Prostate gland (tissue), 2 donors: ENCODE measurements around the gene NUAK2. TPM values are rescaled to one million over a fixed set of nuclear protein-coding genes. Genes with fewer than 3 reads are reported as not detected.

ENCODE experiments used
- DNase-seq: peaks from one replicate; pipeline ENCODE4 v3.0.0-alpha.2; 2019; ENCODE audit warnings: low spot score
- H3K27ac ChIP-seq, 2 donors: fragments of 200-600 bp; sonication (generic); 2 replicates each; pipeline ENCODE4 v1.5.1; 2017 to 2019
- H3K27me3 ChIP-seq: fragments of 200-600 bp; sonication (generic); replicated peaks from 2 replicates; pipeline ENCODE4 v1.5.1; 2019; ENCODE audit not compliant: insufficient read depth
- H3K36me3 ChIP-seq, 2 donors: fragments of 200-600 bp; sonication (generic); 1 replicate in 1 of 2; 2 replicates in 1 of 2; pipeline versions ENCODE4 v1.5.1 to v1.8.1; 2017 to 2019
- H3K4me1 ChIP-seq: fragments of 200-600 bp; sonication (generic); replicated peaks from 2 replicates; pipeline ENCODE4 v1.5.1; 2019
- H3K4me3 ChIP-seq, 2 donors: fragments of 200-600 bp; sonication (generic); 2 replicates each; pipeline ENCODE4 v1.5.1; 2017 to 2019
- H3K9me3 ChIP-seq: fragments of 200-600 bp; sonication (generic); 2 replicates; pipeline ENCODE4 v1.5.1; 2017
- POLR2A ChIP-seq: fragments of 450-650 bp; IDR thresholded peaks from one replicate; pipeline ENCODE4 v1.6.1; 2016; ENCODE audit warnings: antibody characterized with exemption, mild to moderate bottlenecking
- POLR2AphosphoS5 ChIP-seq: sonication (generic); formaldehyde crosslinking; IDR thresholded peaks from one replicate; pipeline ENCODE4 v1.6.1; 2017; ENCODE audit warnings: antibody characterized with exemption
- WGBS: methylation state at CpG from one replicate; pipeline ENCODE4 v1.1.5; 2018; 5-methylcytosine and 5-hydroxymethylcytosine counted together
- intact Hi-C: fragments of 100-400 bp; cut with DNase I; formaldehyde crosslinking; loops from one replicate; pipeline ENCODE4 v1.14.2; 2022
- total RNA-seq, 2 donors: library from RNA; depleted of rRNA; stranded (reverse); fragments of >200 nt; gene quantifications; one replicate each; pipeline ENCODE4 v1.1.0, GENCODE V29; 2016
- TF ChIP-seq, protein P1 (sequence below), 4 experiments: fragments of 200-600 bp in 2 of 4; fragments of 450-650 bp in 2 of 4; sonication (generic) in 2 of 4; IDR thresholded peaks; 1 replicate in 3 of 4; 2 replicates in 1 of 4; pipeline ENCODE4 v1.5.1; 2016 to 2019; ENCODE audit warnings: antibody characterized with exemption in 4 of 4, mild to moderate bottlenecking in 2 of 4, moderate library complexity in 2 of 4

The NUAK2 gene
- total RNA-seq, 2 donors from 2014 or later: 3.7 to 20.0 TPM

- no peaks in the 10 kb centered on the region for H3K9me3 ChIP-seq
- WGBS: 82% methylated on average over 4 of the region's 4 CpGs
- no peak overlapping the region for H3K4me3 ChIP-seq
- TF ChIP-seq, protein P1, sequence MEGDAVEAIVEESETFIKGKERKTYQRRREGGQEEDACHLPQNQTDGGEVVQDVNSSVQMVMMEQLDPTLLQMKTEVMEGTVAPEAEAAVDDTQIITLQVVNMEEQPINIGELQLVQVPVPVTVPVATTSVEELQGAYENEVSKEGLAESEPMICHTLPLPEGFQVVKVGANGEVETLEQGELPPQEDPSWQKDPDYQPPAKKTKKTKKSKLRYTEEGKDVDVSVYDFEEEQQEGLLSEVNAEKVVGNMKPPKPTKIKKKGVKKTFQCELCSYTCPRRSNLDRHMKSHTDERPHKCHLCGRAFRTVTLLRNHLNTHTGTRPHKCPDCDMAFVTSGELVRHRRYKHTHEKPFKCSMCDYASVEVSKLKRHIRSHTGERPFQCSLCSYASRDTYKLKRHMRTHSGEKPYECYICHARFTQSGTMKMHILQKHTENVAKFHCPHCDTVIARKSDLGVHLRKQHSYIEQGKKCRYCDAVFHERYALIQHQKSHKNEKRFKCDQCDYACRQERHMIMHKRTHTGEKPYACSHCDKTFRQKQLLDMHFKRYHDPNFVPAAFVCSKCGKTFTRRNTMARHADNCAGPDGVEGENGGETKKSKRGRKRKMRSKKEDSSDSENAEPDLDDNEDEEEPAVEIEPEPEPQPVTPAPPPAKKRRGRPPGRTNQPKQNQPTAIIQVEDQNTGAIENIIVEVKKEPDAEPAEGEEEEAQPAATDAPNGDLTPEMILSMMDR (IDR thresholded peaks at IDR 0.05): no peak
- TF ChIP-seq POLR2A (no peak), POLR2AphosphoS5 (no peak)
- H3K36me3 ChIP-seq: no peaks in the 10 kb centered on the region
- no peak overlapping the region for H3K27ac ChIP-seq
- H3K27me3 ChIP-seq: no peaks in the 10 kb centered on the region
- intact Hi-C loops: no loop called here
- H3K4me1 ChIP-seq: no peaks in the 10 kb centered on the region
- no peak for DNase-seq
Observed at GRCh38 chr1:205360891-205361290, 39.3 kb upstream of the NUAK2 start.

- intact Hi-C loops: loop anchor here (10.0 kb wide), 1 partner anchor 165 kb away; no protein-coding TSS in a partner anchor
- Histone ChIP-seq H3K9me3 (no peaks in the 10 kb centered on the region), H3K36me3 (no peaks in the 10 kb centered on the region), H3K4me1 (no peaks in the 10 kb centered on the region), H3K27ac (no peak overlapping the region), H3K4me3 (no peak overlapping the region), H3K27me3 (no peaks in the 10 kb centered on the region)
- TF ChIP-seq, protein P1 (IDR thresholded peaks at IDR 0.05): no peak
- no peak for DNase-seq
- 48% methylated on average over 11 of the region's 11 CpGs for WGBS
Observed at GRCh38 chr1:205359771-205360565, 38.4 kb upstream of the NUAK2 start.

DNA sequence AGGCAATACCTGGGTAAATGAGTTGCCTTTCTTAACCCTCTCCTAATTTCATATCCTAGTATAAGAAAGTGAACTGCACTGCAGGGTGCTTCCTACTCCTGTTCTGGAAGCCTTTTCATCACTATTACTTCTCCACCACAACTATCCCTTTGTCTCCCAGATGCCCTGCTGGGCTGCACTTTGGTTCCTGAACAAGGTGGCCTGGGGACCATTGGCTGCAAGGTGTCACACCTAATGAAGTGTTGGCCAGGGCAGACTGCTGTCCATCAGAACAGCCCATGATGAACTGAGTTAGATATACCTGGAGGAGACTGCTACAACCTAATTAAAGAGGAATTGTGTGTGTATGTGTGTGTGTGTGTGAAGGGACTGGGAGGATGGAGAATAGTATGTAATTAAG is 37.0 kb upstream of the NUAK2 start:
- no peak overlapping the region for H3K4me3 ChIP-seq
- H3K9me3 ChIP-seq: no peaks in the 10 kb centered on the region
- TF ChIP-seq POLR2AphosphoS5: no peak
- TF ChIP-seq, protein P1 (IDR thresholded peaks at IDR 0.05): no peak
- DNase-seq: no peak
- H3K36me3 ChIP-seq: no peaks in the 10 kb centered on the region
- no peak overlapping the region for H3K27ac ChIP-seq
- H3K4me1 ChIP-seq: no peaks in the 10 kb centered on the region
- intact Hi-C loops: loop anchor here (10.0 kb wide), 1 partner anchor 166 kb away; no protein-coding TSS in a partner anchor
- H3K27me3 ChIP-seq: no peaks in the 10 kb centered on the region

- 90% methylated on average over 3 of the region's 3 CpGs for WGBS
- no peaks in the 10 kb centered on the region for H3K4me1 ChIP-seq
- TF ChIP-seq, protein P1 (IDR thresholded peaks at IDR 0.05): no peak
- TF ChIP-seq POLR2AphosphoS5: no peak
- TF ChIP-seq POLR2A: no peak
Observed at GRCh38 chr1:205357567-205357966, 36.0 kb upstream of the NUAK2 start.

More at GRCh38 chr1:205357567-205357966, 36.0 kb upstream of the NUAK2 start:
- Histone ChIP-seq H3K9me3 (no peaks in the 10 kb centered on the region), H3K27ac (no peak overlapping the region), H3K36me3 (no peaks in the 10 kb centered on the region), H3K27me3 (no peaks in the 10 kb centered on the region), H3K4me3 (no peak overlapping the region)
- intact Hi-C loops: loop anchor here (10.0 kb wide), 1 partner anchor 167 kb away; no protein-coding TSS in a partner anchor
- no peak for DNase-seq
